Measurements from ENCODE around the gene FGF11.
A peak's percentile ranks its signal among the peaks of the same experiment; 100 is the strongest.

FGF11 gene

GRCh38 chr17:7486181-7486580 is 46.9 kb downstream of the FGF11 start:
- TF ChIP-seq CTCF (IDR thresholded peaks at IDR 0.05; ENCODE audit: insufficient read depth, low read length) (no peak), SPI1 (IDR thresholded peaks at IDR 0.05; ENCODE audit: borderline replicate concordance, low read depth) (no peak), GABPA (IDR thresholded peaks at IDR 0.05; ENCODE audit: low read depth) (no peak), POLR2AphosphoS5 (IDR thresholded peaks at IDR 0.05; ENCODE audit: low read depth) (no peak), REST (IDR thresholded peaks at IDR 0.05; ENCODE audit: insufficient replicate concordance, low read depth) (no peak)
- H3K27ac ChIP-seq (replicated peaks) = no peak overlapping the region
- no peak for DNase-seq (ENCODE audit: low read depth in 1 of 2, low spot score in 1 of 2)

GRCh38 chr17:7490144-7490543 is 50.8 kb downstream of the FGF11 start:
- H3K4me3 ChIP-seq (replicated peaks; ENCODE audit: insufficient read depth, low read length) = no peak overlapping the region
- TF ChIP-seq GABPA (IDR thresholded peaks at IDR 0.05; ENCODE audit: low read depth) = no peak
- no peak for TF ChIP-seq SPI1 (IDR thresholded peaks at IDR 0.05; ENCODE audit: borderline replicate concordance, low read depth)
- TF ChIP-seq REST (IDR thresholded peaks at IDR 0.05; ENCODE audit: insufficient replicate concordance, low read depth) = no peak
- no peak for TF ChIP-seq POLR2AphosphoS5 (IDR thresholded peaks at IDR 0.05; ENCODE audit: low read depth)
- TF ChIP-seq CTCF (IDR thresholded peaks at IDR 0.05; ENCODE audit: insufficient read depth, low read length) = no peak
- DNase-seq (ENCODE audit: low read depth in 1 of 2, low spot score in 1 of 2) = no peak

More at GRCh38 chr17:7486181-7486580, 46.9 kb downstream of the FGF11 start:
- peak overlapping the region; percentile 55 for H3K4me3 ChIP-seq (replicated peaks; ENCODE audit: insufficient read depth, low read length)
- H3K27me3 ChIP-seq (ENCODE audit: insufficient read depth, poor library complexity, severe bottlenecking) = no peaks in the 10 kb centered on the region

GRCh38 chr17:7491583-7491982 is 52.3 kb downstream of the FGF11 start:
- Histone ChIP-seq H3K27me3 (ENCODE audit: insufficient read depth, poor library complexity, severe bottlenecking) (no peaks in the 10 kb centered on the region), H3K27ac (replicated peaks) (no peak overlapping the region), H3K4me3 (replicated peaks; ENCODE audit: insufficient read depth, low read length) (no peak overlapping the region)
- DNase-seq (ENCODE audit: low read depth in 1 of 2, low spot score in 1 of 2) = no peak
- TF ChIP-seq GABPA (IDR thresholded peaks at IDR 0.05; ENCODE audit: low read depth) (no peak), POLR2AphosphoS5 (IDR thresholded peaks at IDR 0.05; ENCODE audit: low read depth) (no peak), CTCF (IDR thresholded peaks at IDR 0.05; ENCODE audit: insufficient read depth, low read length) (no peak), REST (IDR thresholded peaks at IDR 0.05; ENCODE audit: insufficient replicate concordance, low read depth) (no peak), SPI1 (IDR thresholded peaks at IDR 0.05; ENCODE audit: borderline replicate concordance, low read depth) (no peak)

More at GRCh38 chr17:7490144-7490543, 50.8 kb downstream of the FGF11 start:
- Histone ChIP-seq H3K27ac (replicated peaks) (no peak overlapping the region), H3K27me3 (ENCODE audit: insufficient read depth, poor library complexity, severe bottlenecking) (no peaks in the 10 kb centered on the region)

All from HL-60 (cell line).